ENCODE results near the gene RXRB.

RXRB gene

GRCh38 chr6:33197431-33198048, 2.9 kb downstream of the RXRB start:
- peak; percentile 78 for DNase-seq (ENCODE audit: low spot score)

GRCh38 chr6:33195304-33196165, 4.9 kb downstream of the RXRB start:
- DNase-seq (ENCODE audit: low spot score): no peak

- DNase-seq (ENCODE audit: low spot score): no peak
Observed at GRCh38 chr6:33194431-33194979, 6.0 kb downstream of the RXRB start.

- DNase-seq (ENCODE audit: low spot score): no peak
Observed at GRCh38 chr6:33193619-33194018, 6.8 kb downstream of the RXRB start.

- DNase-seq (ENCODE audit: low spot score): peak; percentile 85
Observed at GRCh38 chr6:33192671-33193602, 7.5 kb downstream of the RXRB start.

- DNase-seq (ENCODE audit: low spot score): no peak
Observed at GRCh38 chr6:33192105-33192646, 8.3 kb downstream of the RXRB start, which contains the start of gene COL11A2. TSS of gene COL11A2 (minus strand) at chr6:33192467. CDS start at chr6:33192240, 227 bp downstream.

- no peak for DNase-seq (ENCODE audit: low spot score)
Observed at GRCh38 chr6:33191383-33192104, 8.9 kb downstream of the RXRB start.

- no peak for DNase-seq (ENCODE audit: low spot score)
Observed at GRCh38 chr6:33190504-33191107, 9.9 kb downstream of the RXRB start.

- DNase-seq (ENCODE audit: low spot score): no peak
Observed at GRCh38 chr6:33189625-33190448, 10.6 kb downstream of the RXRB start.

- DNase-seq (ENCODE audit: low spot score): no peak
Observed at GRCh38 chr6:33189164-33189563, 11.3 kb downstream of the RXRB start.

- no peak for DNase-seq (ENCODE audit: low spot score)
Observed at GRCh38 chr6:33187809-33188208, 12.7 kb downstream of the RXRB start.

GRCh38 chr6:33185654-33186187, 14.7 kb downstream of the RXRB start:
- no peak for DNase-seq (ENCODE audit: low spot score)

- DNase-seq (ENCODE audit: low spot score): no peak
Observed at GRCh38 chr6:33185190-33185589, 15.3 kb downstream of the RXRB start.

GRCh38 chr6:33183071-33183683, 17.3 kb downstream of the RXRB start:
- no peak for DNase-seq (ENCODE audit: low spot score)

GRCh38 chr6:33181141-33181540, 19.3 kb downstream of the RXRB start:
- no peak for DNase-seq (ENCODE audit: low spot score)

GRCh38 chr6:33178755-33179475, 21.6 kb downstream of the RXRB start:
- DNase-seq (ENCODE audit: low spot score): no peak

GRCh38 chr6:33177552-33178446, 22.7 kb downstream of the RXRB start:
- no peak for DNase-seq (ENCODE audit: low spot score)
